Right ventricle myocardium inferior (tissue), 1 donor: ENCODE measurements around the gene WDR37. TPM values are rescaled to one million over a fixed set of nuclear protein-coding genes. Genes with fewer than 3 reads are reported as not detected.
"Not testable (repeated sequence)": the region's sequence is repeated elsewhere in the genome, so short reads cannot be mapped to it uniquely, and the experiment has no call there.

Source experiments
- ATAC-seq: fragments of 200-7000 bp; cut with Tn5 transposase; one replicate; pipeline ENCODE4 v1.9.1; 2020; ENCODE audit warnings: mild to moderate bottlenecking, moderate library complexity
- DNase-seq: peaks from one replicate; pipeline ENCODE4 v3.0.0; 2021; ENCODE audit errors: missing footprints
- intact Hi-C: fragments of 100-400 bp; cut with DNase I; formaldehyde crosslinking; loops from one replicate; pipeline ENCODE4 v1.11.0; 2022
- total RNA-seq: library from RNA; stranded (reverse); fragmentation: NEBNext Ultra II Directional; extraction: Animal tissue kit (Norgen Biotek cat#: 25700); gene quantifications from one replicate; pipeline ENCODE4 v1.2.1, GENCODE V29; 2021
- donor health status: DM: no; HTN: yes; CAD: no; lungs with severe emphysema.

WDR37 gene
- total RNA-seq, 1 donor from 2014 or later: 28.9 TPM

GRCh38 chr10:1061930-1062774 is 6.0 kb downstream of the WDR37 start:
- DNase-seq (no peak), ATAC-seq (no peak)
- intact Hi-C loops: no loop called here

- intact Hi-C loops: no loop called here
- DNase-seq (no peak), ATAC-seq (no peak)
These were observed 7.2 kb downstream of the WDR37 start for GRCh38 chr10:1063232-1063865.

GRCh38 chr10:1064964-1065247 is 8.7 kb downstream of the WDR37 start:
- ATAC-seq (no peak), DNase-seq (no peak)
- intact Hi-C loops: no loop called here

GRCh38 chr10:1066734-1067133 is 10.5 kb downstream of the WDR37 start:
- DNase-seq, intact Hi-C loops, ATAC-seq: not testable (repeated sequence)

- DNase-seq (no peak), ATAC-seq (no peak)
- intact Hi-C loops: no loop called here
These were observed 12.5 kb downstream of the WDR37 start for GRCh38 chr10:1068380-1069361.

- ATAC-seq (no peak), DNase-seq (no peak)
- intact Hi-C loops: no loop called here
These were observed 14.7 kb downstream of the WDR37 start for GRCh38 chr10:1070919-1071318.

GRCh38 chr10:1074052-1074747 is 18.0 kb downstream of the WDR37 start:
- ATAC-seq (no peak), DNase-seq (no peak)
- intact Hi-C loops: no loop called here

- DNase-seq (no peak), ATAC-seq (no peak)
- intact Hi-C loops: no loop called here
These were observed 18.6 kb downstream of the WDR37 start for GRCh38 chr10:1074748-1075308.

GRCh38 chr10:1078668-1079067 is 22.5 kb downstream of the WDR37 start:
- intact Hi-C loops: no loop called here
- ATAC-seq (no peak), DNase-seq (no peak)

GRCh38 chr10:1083581-1083980 is 27.4 kb downstream of the WDR37 start:
- ATAC-seq: no peak
- DNase-seq: no peak
- intact Hi-C loops: no loop called here

- ATAC-seq (no peak), DNase-seq (no peak)
- intact Hi-C loops: no loop called here
These were observed 28.1 kb downstream of the WDR37 start for GRCh38 chr10:1084011-1084950.

GRCh38 chr10:1085258-1085657 is 29.1 kb downstream of the WDR37 start:
- no peak for ATAC-seq
- intact Hi-C loops: no loop called here
- no peak for DNase-seq

GRCh38 chr10:1086787-1087186 is 30.6 kb downstream of the WDR37 start:
- intact Hi-C loops: no loop called here
- ATAC-seq: no peak

GRCh38 chr10:1089017-1089689 is 33.0 kb downstream of the WDR37 start:
- intact Hi-C loops: no loop called here
- no peak for ATAC-seq

More at GRCh38 chr10:1086787-1087186, 30.6 kb downstream of the WDR37 start:
- DNase-seq: no peak

GRCh38 chr10:1090696-1091095 is 34.5 kb downstream of the WDR37 start:
- ATAC-seq: no peak
- no peak for DNase-seq
- intact Hi-C loops: no loop called here

More at GRCh38 chr10:1089017-1089689, 33.0 kb downstream of the WDR37 start:
- no peak for DNase-seq

GRCh38 chr10:1093696-1094095 is 37.5 kb downstream of the WDR37 start:
- intact Hi-C loops: no loop called here
- ATAC-seq: no peak
- no peak for DNase-seq
